ENCODE measurements around the gene PAXIP1.

The PAXIP1 gene

DNA sequence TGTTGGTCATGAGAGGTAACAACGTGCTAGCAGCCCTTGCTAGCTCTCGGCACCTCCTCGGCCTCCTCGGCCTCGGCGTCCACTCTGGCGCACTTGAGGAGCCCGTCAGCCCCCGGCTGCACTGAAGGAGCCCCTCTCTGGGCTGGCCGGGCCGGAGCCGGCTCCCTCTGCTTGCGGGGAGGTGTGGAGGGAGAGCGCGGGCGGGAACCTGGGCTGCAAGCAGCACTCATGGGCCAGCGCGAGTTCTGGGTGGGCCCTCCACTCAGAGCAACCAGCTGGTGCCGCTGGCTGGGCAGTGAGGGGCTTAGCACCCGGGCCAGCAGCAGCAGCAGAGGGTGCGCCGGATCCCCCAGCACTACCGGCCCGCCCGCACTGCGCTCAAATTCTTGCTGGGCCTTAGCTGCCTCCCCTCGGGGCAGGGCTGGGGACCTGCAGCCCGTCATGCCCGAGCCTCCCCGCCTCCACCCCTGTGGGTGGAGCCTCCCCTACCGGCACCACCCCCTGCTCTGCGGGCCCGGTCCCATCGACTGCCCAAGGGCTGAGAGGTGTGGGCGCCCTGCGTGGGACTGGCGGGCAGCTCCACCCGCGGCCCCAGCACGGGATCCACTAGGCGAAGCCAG lies 96.1 kb downstream of the PAXIP1 start:
- Histone ChIP-seq H3K9me3 (ENCODE audit: insufficient read depth, low read depth, low read length) (peaks cover 47% of the 10 kb centered on the region), H2BK120ac (ENCODE audit: insufficient read depth, low read length, poor library complexity) (no peak overlapping the region), H3K36me3 (ENCODE audit: control insufficient read depth in 1 of 2, insufficient read depth in 2 of 2, low read length in 2 of 2) (no peaks in the 10 kb centered on the region), H3K4me1 (ENCODE audit: control insufficient read depth in 1 of 2, insufficient read depth in 2 of 2, low read length in 2 of 2) (no peaks in the 10 kb centered on the region), H3K79me1 (ENCODE audit: low read length) (no peaks in the 10 kb centered on the region), H4K8ac (ENCODE audit: low read depth, low read length) (no peak overlapping the region), H3K79me2 (ENCODE audit: control insufficient read depth, insufficient read depth, low read length, poor library complexity) (no peaks in the 10 kb centered on the region), H2AK5ac (ENCODE audit: low read length) (no peak overlapping the region), H3K27me3 (ENCODE audit: insufficient read depth, low read length) (no peaks in the 10 kb centered on the region), H4K12ac (ENCODE audit: low read depth, low read length) (no peak overlapping the region), H3K4me3 (ENCODE audit: low read depth, low read length) (no peak overlapping the region), H2BK12ac (ENCODE audit: low read length) (no peak overlapping the region), H4K91ac (ENCODE audit: low read depth, low read length) (no peak overlapping the region), H3K9ac (ENCODE audit: low read length) (no peak overlapping the region), H3K14ac (ENCODE audit: low read length) (no peak overlapping the region), H2BK5ac (ENCODE audit: low read depth, low read length, poor library complexity) (no peak overlapping the region), H3K4ac (ENCODE audit: low read depth, low read length) (no peak overlapping the region), H3K4me2 (ENCODE audit: low read length) (no peak overlapping the region), H3K18ac (ENCODE audit: low read length) (no peak overlapping the region), H2AFZ (ENCODE audit: insufficient read depth, low read length, poor library complexity) (no peak overlapping the region), H3K27ac (ENCODE audit: low read depth, low read length) (no peak overlapping the region), H3K23ac (ENCODE audit: low read length) (no peak overlapping the region)
- DNase-seq, result no peak
- WGBS (ENCODE audit: extremely low coverage, insufficient coverage, insufficient read length), result no CpG with 5 or more reads among the region's 41 CpGs

DNA sequence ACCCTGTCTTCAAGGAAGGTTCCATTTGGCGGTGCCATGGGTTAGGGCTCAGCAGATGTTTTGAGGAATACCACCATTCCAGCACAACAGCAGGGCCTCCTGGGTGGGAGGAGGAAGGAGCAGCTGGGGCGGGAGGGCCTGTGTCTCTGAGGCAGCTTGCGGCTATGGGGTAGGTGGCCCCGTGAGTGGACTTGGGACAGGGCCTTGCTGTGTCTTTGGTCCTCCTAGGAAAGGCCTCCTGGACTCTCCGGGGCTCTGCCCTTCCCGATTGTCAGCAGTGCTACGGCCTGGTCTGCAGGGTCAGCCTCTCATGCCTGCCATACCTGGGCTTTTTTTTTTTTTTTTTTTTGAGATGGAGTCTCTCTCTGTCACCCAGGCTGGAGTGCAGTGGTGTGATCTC lies 96.7 kb downstream of the PAXIP1 start:
- Histone ChIP-seq H3K4me3 (ENCODE audit: low read depth, low read length) (no peak overlapping the region), H3K23ac (ENCODE audit: low read length) (no peak overlapping the region), H3K9ac (ENCODE audit: low read length) (no peak overlapping the region), H3K9me3 (ENCODE audit: insufficient read depth, low read depth, low read length) (peaks cover 44% of the 10 kb centered on the region), H2BK12ac (ENCODE audit: low read length) (no peak overlapping the region), H3K27me3 (ENCODE audit: insufficient read depth, low read length) (no peaks in the 10 kb centered on the region), H3K36me3 (ENCODE audit: control insufficient read depth in 1 of 2, insufficient read depth in 2 of 2, low read length in 2 of 2) (no peaks in the 10 kb centered on the region), H2AK5ac (ENCODE audit: low read length) (no peak overlapping the region), H3K14ac (ENCODE audit: low read length) (no peak overlapping the region), H3K4me1 (ENCODE audit: control insufficient read depth in 1 of 2, insufficient read depth in 2 of 2, low read length in 2 of 2) (no peaks in the 10 kb centered on the region), H3K79me2 (ENCODE audit: control insufficient read depth, insufficient read depth, low read length, poor library complexity) (no peaks in the 10 kb centered on the region), H2BK120ac (ENCODE audit: insufficient read depth, low read length, poor library complexity) (no peak overlapping the region), H3K79me1 (ENCODE audit: low read length) (no peaks in the 10 kb centered on the region), H3K4ac (ENCODE audit: low read depth, low read length) (no peak overlapping the region), H3K27ac (ENCODE audit: low read depth, low read length) (no peak overlapping the region), H4K12ac (ENCODE audit: low read depth, low read length) (no peak overlapping the region), H3K4me2 (ENCODE audit: low read length) (no peak overlapping the region), H2BK5ac (ENCODE audit: low read depth, low read length, poor library complexity) (no peak overlapping the region), H2AFZ (ENCODE audit: insufficient read depth, low read length, poor library complexity) (no peak overlapping the region), H4K91ac (ENCODE audit: low read depth, low read length) (no peak overlapping the region), H3K18ac (ENCODE audit: low read length) (no peak overlapping the region), H4K8ac (ENCODE audit: low read depth, low read length) (no peak overlapping the region)
- DNase-seq, result no peak
- no CpG with 5 or more reads among the region's 7 CpGs for WGBS (ENCODE audit: extremely low coverage, insufficient coverage, insufficient read length)

DNA sequence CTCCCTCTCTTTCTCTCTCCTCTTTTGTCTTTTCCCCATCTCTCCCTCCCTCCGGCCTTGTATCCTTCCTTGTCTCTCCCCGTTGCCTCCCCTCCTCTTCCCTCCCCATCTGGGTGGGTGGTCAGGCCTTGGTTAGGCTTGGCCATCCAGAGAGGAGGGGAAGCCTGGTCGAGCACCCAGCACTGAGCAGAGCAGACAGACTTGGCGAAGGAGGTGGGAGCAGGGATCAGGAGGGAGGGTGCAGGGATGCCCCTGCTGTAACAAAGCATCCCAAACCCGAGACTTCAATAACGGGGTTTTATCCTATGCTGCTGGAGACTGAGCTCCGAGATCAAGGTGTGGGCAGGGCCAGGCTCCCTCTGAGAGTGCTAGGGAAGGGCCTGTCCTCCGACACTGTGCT lies 97.3 kb downstream of the PAXIP1 start:
- no peak overlapping the region for H2AFZ ChIP-seq (ENCODE audit: insufficient read depth, low read length, poor library complexity)
- H3K79me2 ChIP-seq (ENCODE audit: control insufficient read depth, insufficient read depth, low read length, poor library complexity), result no peaks in the 10 kb centered on the region
- no peak overlapping the region for H4K8ac ChIP-seq (ENCODE audit: low read depth, low read length)
- no peak overlapping the region for H3K18ac ChIP-seq (ENCODE audit: low read length)
- no peak overlapping the region for H2BK5ac ChIP-seq (ENCODE audit: low read depth, low read length, poor library complexity)
- no peak overlapping the region for H3K4me2 ChIP-seq (ENCODE audit: low read length)
- H3K4me1 ChIP-seq (ENCODE audit: control insufficient read depth in 1 of 2, insufficient read depth in 2 of 2, low read length in 2 of 2), result no peaks in the 10 kb centered on the region
- WGBS (ENCODE audit: extremely low coverage, insufficient coverage, insufficient read length), result no CpG with 5 or more reads among the region's 8 CpGs
- H4K12ac ChIP-seq (ENCODE audit: low read depth, low read length), result no peak overlapping the region
- no peak overlapping the region for H3K23ac ChIP-seq (ENCODE audit: low read length)
- H3K79me1 ChIP-seq (ENCODE audit: low read length), result no peaks in the 10 kb centered on the region
- no peak overlapping the region for H3K27ac ChIP-seq (ENCODE audit: low read depth, low read length)
- no peak overlapping the region for H2BK12ac ChIP-seq (ENCODE audit: low read length)
- no peak overlapping the region for H3K9ac ChIP-seq (ENCODE audit: low read length)
- no peak for DNase-seq
- no peaks in the 10 kb centered on the region for H3K36me3 ChIP-seq (ENCODE audit: control insufficient read depth in 1 of 2, insufficient read depth in 2 of 2, low read length in 2 of 2)
- no peak overlapping the region for H3K4me3 ChIP-seq (ENCODE audit: low read depth, low read length)
- H3K14ac ChIP-seq (ENCODE audit: low read length), result no peak overlapping the region
- H3K4ac ChIP-seq (ENCODE audit: low read depth, low read length), result no peak overlapping the region
- no peak overlapping the region for H4K91ac ChIP-seq (ENCODE audit: low read depth, low read length)
- H2AK5ac ChIP-seq (ENCODE audit: low read length), result no peak overlapping the region
- no peak overlapping the region for H2BK120ac ChIP-seq (ENCODE audit: insufficient read depth, low read length, poor library complexity)
- H3K27me3 ChIP-seq (ENCODE audit: insufficient read depth, low read length), result no peaks in the 10 kb centered on the region
- H3K9me3 ChIP-seq (ENCODE audit: insufficient read depth, low read depth, low read length), result peaks cover 38% of the 10 kb centered on the region

DNA sequence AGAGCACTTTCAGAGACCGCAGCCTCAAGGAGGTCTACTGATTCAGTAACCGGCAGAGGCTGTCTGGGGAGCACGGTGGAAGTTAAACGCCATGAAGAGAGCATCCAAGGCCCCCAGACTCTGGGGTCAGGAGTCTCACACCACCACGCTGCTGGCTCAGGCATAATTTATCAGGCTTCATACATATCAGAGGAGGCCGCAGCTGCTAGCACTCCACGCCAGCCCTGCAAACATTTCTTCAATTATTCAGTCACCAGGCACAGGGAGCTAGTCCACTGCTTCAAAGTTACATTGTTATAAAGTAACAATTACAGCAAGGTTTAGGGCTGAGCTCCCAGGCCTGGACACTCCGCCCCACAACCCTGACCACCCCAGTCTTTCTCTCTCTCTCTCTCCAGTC lies 97.8 kb downstream of the PAXIP1 start:
- no peaks in the 10 kb centered on the region for H3K27me3 ChIP-seq (ENCODE audit: insufficient read depth, low read length)
- H2BK12ac ChIP-seq (ENCODE audit: low read length), result no peak overlapping the region
- no peaks in the 10 kb centered on the region for H3K36me3 ChIP-seq (ENCODE audit: control insufficient read depth in 1 of 2, insufficient read depth in 2 of 2, low read length in 2 of 2)
- WGBS (ENCODE audit: extremely low coverage, insufficient coverage, insufficient read length), result no CpG with 5 or more reads among the region's 8 CpGs
- H3K27ac ChIP-seq (ENCODE audit: low read depth, low read length), result no peak overlapping the region
- H3K4ac ChIP-seq (ENCODE audit: low read depth, low read length), result no peak overlapping the region
- H2AFZ ChIP-seq (ENCODE audit: insufficient read depth, low read length, poor library complexity), result no peak overlapping the region
- no peak overlapping the region for H3K18ac ChIP-seq (ENCODE audit: low read length)
- H3K4me2 ChIP-seq (ENCODE audit: low read length), result no peak overlapping the region
- H2BK5ac ChIP-seq (ENCODE audit: low read depth, low read length, poor library complexity), result no peak overlapping the region
- H3K79me2 ChIP-seq (ENCODE audit: control insufficient read depth, insufficient read depth, low read length, poor library complexity), result no peaks in the 10 kb centered on the region
- H4K12ac ChIP-seq (ENCODE audit: low read depth, low read length), result no peak overlapping the region
- H3K4me1 ChIP-seq (ENCODE audit: control insufficient read depth in 1 of 2, insufficient read depth in 2 of 2, low read length in 2 of 2), result no peaks in the 10 kb centered on the region
- no peak overlapping the region for H2BK120ac ChIP-seq (ENCODE audit: insufficient read depth, low read length, poor library complexity)
- H3K9ac ChIP-seq (ENCODE audit: low read length), result no peak overlapping the region
- no peaks in the 10 kb centered on the region for H3K79me1 ChIP-seq (ENCODE audit: low read length)
- no peak overlapping the region for H3K23ac ChIP-seq (ENCODE audit: low read length)
- no peak overlapping the region for H3K14ac ChIP-seq (ENCODE audit: low read length)
- H3K9me3 ChIP-seq (ENCODE audit: insufficient read depth, low read depth, low read length), result peaks cover 34% of the 10 kb centered on the region
- DNase-seq, result no peak
- H4K91ac ChIP-seq (ENCODE audit: low read depth, low read length), result no peak overlapping the region
- no peak overlapping the region for H3K4me3 ChIP-seq (ENCODE audit: low read depth, low read length)
- H4K8ac ChIP-seq (ENCODE audit: low read depth, low read length), result no peak overlapping the region
- H2AK5ac ChIP-seq (ENCODE audit: low read length), result no peak overlapping the region
